ENCODE data around the gene GAS2.

GRCh38 chr11:22715971-22716370 is 49.6 kb downstream of the GAS2 start:
- TF ChIP-seq CTCF (conservative IDR thresholded peaks at IDR 0.05) (no peak), EZH2 (IDR thresholded peaks at IDR 0.05; ENCODE audit: low read depth) (no peak)

Data from PC-9 (cell line).